HG03442 (cell line): Measurements from ENCODE around the gene MYMX.
"Not testable (repeated sequence)": the region's sequence is repeated elsewhere in the genome, so short reads cannot be mapped to it uniquely, and the experiment has no call there.

Experiments
- ATAC-seq: cut with Tn5 transposase; IDR thresholded peaks from one replicate; pipeline ENCODE4 v1.9.1; 2021; ENCODE audit warnings: mild to moderate bottlenecking, moderate library complexity; ENCODE audit not compliant: unreplicated experiment

The MYMX gene

DNA sequence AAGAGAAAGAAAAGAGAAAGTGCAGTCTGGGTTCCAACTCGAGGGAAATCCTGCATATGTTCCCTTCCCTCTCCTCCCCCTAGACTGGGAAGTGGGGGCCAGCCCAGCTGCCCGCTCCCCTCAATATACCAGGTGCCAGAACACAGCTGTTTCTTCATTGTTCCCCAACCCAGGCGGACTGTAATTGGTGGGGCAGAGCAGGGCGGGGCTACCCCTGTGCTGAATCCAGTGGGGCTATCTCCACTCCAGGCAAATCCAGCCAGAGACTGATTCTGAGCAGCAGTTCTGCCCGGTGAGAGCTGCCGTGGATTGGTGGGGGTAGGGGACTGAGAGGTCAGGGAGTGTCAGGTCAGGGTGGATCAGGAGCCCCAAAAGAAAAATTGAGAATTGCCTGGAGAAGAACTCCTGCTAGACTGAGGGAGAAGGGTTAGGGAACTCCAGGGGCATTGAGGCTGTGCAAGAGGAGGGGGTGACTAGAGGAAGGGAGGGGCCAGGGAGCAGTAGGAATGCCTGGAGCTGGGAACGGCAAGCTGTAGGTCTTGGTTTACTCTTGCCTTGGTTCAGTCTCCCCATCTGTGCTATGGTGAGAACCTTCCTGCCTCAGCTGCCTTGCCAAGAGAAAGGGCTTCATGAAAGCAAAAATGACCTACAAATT lies at the start of gene MYMX:
MYMX (plus strand) TSS at position 250 of the 655 bp plus-strand sequence. CDS start 546 bp downstream, outside the sequence.
- ATAC-seq = no peak

DNA sequence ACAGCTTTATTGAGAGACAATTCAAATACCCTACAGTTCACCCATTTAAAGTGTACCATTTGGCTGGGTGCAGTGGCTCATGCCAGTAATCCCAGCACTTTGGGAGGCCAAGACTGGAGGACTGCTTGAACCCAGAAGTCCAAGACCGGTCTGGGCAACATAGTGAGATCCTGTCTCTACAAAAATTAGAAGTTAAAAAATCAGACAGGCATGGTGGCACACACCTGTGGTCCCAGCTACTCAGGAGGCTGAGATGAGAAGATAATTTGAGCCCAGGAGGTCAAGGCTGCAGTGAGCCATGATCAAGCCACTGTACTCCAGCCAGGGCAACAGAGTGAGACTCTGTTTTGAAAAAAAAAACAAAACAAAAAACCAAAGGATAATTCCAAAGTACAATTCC lies 49.2 kb upstream of the MYMX start:
- no peak for ATAC-seq

DNA sequence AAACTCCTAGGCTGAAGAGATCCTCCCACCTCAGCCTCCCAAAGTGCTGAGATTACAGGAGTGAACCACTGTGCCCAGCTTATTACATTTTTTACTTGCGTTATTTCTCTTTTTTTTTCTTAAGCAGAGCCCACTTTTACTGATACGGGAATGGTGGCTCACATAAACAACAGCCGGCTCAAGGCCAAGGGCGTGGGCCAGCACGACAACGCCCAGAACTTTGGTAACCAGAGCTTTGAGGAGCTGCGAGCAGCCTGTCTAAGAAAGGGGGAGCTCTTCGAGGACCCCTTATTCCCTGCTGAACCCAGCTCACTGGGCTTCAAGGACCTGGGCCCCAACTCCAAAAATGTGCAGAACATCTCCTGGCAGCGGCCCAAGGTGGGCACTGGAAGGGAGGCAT lies 47.6 kb upstream of the MYMX start:
- ATAC-seq = no peak

DNA sequence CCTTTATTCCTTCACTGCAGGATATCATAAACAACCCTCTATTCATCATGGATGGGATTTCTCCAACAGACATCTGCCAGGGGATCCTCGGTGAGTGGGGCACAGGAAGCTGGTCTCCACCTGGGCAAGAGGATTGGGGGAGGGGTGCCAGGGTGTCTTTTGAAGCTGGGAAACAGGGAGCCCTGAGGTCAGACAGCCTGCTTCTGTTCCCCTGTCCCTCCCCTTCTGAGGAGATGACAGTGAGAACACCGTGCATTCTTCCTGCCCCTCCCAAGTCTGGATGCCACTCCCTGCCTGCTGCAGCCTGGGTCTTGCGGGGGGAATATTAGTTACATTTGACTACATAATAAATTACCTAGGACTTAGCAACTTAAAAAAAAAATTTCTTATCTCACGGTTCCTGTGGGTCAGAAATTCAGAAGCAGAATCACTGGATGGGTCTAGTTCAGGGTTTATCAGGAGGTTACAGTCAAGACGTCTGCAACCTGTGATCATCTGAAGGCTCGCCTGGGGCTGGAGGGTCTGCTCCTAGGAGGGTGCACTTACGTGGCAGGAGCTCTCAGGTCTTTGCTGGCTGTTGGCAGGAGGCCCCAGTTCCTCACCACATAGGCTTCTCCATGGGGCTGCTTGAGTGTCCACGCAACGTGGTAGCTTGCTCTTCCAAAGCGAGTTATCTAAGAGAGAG lies 46.7 kb upstream of the MYMX start:
- no peak for ATAC-seq

DNA sequence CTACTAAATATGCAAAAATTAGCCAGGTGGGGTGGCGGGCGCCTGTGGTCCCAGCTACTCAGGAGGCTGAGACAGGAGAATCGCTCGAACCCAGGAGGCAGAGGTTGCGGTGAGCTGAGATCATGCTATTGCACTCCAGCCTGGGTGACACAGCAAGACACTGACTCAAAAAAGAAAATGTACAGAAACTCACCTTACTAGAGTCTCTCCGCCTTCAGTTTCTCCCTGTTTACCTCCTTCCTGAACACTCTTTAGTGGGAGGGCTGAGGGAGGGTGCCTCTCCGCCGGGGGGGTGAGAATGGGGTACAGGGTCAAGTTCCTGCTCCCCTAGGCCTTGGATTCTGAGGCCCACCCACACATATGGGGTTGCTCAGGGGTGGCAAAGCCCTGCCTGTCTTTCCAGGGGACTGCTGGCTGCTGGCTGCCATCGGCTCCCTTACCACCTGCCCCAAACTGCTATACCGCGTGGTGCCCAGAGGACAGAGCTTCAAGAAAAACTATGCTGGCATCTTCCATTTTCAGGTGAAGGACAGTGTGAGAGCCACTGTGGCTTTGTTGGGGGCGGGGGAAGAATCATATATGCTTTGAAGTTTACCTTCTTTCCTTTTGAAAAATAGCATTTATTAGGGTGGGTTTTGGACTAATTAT lies 44.7 kb upstream of the MYMX start:
- no peak for ATAC-seq

DNA sequence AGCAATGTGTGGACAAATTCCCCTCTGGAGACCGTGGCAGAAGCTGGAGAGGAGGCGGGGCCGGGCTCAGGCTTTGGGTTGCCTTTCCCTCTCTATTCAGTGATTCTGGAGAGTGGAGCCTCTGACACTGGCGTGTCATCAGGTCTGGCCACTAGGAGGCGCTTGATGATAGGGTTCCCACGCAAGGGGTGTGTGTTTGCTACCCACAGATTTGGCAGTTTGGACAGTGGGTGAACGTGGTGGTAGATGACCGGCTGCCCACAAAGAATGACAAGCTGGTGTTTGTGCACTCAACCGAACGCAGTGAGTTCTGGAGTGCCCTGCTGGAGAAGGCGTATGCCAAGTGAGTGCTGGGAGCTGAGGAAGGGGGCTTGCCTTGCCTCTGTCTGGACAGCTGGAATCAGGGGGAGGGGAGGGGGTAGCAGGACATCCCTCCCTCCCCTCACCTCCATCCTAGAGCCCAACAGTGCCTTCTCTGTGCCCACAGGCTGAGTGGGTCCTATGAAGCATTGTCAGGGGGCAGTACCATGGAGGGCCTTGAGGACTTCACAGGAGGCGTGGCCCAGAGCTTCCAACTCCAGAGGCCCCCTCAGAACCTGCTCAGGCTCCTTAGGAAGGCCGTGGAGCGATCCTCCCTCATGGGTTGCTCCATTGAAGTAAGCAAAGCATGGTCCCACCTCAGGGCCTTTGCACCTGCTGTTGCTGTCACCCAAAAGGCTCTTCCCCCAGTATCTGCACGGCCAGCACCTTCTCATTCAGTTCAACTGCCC lies 43.8 kb upstream of the MYMX start:
- peak; percentile 62 for ATAC-seq

DNA sequence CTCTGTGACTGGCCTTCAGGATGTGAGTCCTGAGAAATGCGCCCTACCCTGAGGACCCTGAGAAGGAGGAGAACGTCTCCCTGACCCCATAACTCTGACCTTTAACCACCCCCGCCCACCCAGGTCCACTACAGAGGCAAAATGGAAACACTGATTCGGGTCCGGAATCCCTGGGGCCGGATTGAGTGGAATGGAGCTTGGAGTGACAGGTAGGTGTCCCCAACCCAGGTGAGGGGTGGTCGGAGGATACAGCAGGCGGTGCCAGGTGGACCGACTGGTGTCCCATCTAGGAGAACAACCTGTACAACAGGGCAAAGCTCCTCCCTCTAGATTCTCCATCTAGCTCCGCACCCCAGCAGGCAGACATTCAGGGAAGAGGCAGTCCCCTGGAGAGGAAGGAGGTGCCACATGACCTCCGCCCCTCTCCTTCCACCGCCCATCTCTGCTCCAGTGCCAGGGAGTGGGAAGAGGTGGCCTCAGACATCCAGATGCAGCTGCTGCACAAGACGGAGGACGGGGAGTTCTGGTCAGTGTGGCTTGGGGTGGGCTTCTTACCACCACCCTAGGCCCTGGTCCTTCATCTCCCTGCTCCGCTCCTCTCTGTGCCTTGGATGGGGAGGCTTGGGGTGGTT lies 40.5 kb upstream of the MYMX start:
- no peak for ATAC-seq

DNA sequence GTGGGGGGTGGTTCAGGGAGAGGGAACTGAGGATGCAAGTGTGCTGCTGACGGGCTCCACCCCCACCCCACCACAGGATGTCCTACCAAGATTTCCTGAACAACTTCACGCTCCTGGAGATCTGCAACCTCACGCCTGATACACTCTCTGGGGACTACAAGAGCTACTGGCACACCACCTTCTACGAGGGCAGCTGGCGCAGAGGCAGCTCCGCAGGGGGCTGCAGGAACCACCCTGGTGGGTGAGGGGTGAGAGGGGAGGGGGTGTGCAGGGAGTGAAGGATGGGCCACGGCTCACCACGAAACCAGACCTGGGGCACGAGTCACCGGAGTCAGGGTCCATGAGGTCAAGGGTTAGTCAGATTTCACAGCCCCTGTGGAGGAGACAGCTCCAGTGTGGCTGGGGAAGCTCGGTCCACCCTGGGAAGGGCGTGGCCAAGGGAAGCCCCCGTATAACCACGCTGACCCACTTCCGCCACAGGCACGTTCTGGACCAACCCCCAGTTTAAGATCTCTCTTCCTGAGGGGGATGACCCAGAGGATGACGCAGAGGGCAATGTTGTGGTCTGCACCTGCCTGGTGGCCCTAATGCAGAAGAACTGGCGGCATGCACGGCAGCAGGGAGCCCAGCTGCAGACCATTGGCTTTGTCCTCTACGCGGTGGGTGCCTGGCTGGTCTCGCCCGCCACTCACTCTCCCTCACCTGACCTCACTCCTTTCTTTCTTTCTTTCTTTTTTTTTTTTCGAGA lies 39.8 kb upstream of the MYMX start:
- ATAC-seq = no peak

DNA sequence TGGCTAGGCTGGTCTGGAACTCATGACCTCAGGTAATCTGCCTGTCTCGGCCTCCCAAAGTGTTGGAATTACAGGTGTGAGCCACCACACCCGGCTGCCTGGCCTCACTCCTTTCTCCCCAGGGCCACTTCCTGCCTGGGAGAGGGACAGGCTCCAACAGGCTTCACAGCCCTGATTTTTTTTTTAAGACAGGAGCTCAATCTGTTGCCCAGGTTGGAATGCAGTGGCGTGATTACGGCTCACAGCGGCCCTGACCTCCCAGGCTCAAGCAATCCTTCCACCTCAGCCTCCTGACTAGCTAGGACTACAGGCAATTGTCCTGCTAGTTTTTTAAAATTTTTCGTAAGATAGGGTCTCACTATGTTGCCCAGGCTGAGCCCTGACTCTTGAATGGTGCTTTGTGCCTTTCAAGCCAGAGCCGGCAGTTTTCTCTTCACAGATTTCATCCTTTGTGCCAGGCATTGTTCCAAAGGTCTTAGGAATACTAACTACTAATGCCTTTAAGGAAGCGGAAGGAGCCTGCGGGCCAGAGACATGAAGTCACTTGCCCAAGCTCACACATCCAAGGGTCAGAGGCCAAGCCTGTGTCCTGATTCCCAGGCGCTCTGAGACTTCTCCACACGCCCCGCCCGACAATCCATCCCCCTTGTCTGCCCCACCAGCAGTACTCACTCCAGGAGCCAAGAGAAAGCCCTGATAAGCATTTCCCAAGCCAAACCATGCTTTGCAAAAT lies 38.9 kb upstream of the MYMX start:
- ATAC-seq = no peak

DNA sequence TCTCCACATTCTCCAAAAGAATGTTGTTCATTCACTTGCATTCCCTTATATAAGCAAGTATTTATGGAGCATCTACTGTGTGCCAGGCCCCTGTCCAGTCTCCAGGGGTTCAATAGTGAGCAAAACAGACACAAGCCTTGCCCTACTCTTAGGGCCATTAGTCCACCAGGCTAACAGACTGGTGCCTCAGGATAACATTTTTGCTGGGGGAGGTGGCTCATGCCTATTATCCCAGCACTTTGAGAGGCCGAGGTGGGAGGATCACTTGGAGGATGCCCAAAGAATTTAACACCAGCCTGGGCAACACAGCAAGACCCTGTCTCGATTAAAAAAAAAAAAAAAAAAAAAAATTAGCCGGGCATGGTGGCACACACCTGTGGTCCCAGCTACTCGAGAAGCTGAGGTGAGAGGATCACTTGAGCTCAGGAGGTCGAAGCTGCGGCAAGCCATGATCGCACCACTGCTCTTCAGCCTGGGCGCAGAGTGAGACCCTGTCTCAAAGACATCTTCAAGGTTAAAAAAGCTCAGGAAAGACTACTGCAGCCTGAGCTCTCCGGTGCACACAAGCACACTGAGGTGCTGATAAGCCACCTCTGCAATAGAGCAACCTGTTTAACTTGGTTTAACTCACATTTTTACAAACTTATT lies 38.2 kb upstream of the MYMX start:
- no peak for ATAC-seq

DNA sequence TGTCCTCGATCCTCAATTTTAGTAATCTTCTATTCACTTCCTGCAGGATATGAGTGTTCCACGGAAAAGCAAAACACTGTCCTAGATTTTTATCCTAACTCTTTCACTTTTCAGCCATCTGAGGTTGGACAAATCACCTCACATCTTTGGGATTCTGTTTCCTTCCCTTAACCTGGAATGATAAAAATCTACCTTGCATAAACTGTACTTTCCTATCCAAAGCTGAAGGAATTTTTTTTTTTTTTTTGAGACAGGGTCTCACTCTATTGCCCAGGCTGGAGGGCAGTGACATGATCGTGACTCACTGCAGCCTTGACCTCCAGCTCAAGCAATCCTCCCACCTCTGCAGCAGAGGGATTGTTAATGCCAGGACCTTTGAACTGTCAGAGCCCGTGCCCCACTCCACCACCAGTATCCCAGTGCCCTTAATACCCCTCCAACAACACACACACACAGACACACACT lies 37.6 kb upstream of the MYMX start:
- no peak for ATAC-seq

DNA sequence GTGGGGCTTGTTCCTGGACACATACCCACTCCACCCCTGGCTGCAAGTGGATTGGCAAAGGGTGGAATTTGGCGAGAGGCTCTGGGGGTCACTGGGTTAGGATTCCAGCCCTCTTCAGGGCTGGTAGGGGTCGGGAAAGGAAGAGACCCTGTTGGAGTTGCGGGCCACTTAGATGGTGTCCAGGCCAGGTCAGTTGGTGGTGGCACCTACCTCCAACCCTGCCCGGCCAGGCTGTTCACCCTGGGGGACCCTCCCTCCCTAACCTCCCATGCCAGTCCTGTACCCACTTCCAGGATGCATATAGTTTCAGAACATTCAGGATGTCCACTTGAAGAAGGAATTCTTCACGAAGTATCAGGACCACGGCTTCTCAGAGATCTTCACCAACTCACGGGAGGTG lies 37.1 kb upstream of the MYMX start:
- no peak for ATAC-seq

DNA sequence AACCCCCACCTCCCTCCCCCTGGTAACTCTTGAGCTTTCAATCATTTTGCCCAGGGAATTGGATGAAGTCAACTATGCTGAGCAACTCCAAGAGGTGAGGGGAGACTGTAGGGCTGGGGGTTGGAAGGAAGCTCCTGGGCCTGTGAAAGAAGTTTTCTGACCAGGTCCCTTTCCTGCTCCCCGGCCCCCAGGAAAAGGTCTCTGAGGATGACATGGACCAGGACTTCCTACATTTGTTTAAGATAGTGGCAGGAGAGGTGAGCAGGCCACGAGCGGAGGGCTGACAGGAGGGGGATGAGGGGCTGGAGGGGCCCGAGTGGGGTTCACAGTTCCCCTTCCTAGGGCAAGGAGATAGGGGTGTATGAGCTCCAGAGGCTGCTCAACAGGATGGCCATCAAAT lies 36.3 kb upstream of the MYMX start:
- ATAC-seq = no peak

DNA sequence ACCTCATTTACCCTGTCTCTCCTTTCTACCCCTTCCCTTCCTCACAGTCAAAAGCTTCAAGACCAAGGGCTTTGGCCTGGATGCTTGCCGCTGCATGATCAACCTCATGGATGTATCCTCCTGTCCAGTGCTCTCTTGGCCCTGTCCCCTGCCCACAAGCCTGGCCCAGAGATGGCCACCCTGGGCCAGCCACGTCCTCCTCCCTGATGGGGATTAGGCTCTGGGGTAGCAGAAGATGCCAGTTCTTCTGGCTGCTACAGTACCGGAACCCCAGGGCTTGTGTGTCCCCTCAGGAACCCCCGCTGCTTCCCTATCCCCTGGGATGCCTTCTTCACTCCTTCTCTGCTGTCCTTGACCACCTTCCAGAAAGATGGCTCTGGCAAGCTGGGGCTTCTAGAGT lies 35.8 kb upstream of the MYMX start:
- ATAC-seq = no peak

DNA sequence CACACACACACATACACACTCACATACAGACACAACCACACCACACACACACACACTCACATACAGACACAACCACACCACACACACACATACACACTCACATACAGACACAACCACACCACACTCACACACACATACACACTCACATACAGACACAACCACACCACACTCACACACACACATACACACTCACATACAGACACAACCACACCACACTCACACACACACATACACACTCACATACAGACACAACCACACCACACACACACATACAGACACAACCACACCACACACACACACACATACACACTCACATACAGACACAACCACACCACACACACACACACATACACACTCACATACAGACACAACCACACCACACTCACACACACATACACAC lies 34.9 kb upstream of the MYMX start:
- not testable (repeated sequence) for ATAC-seq

DNA sequence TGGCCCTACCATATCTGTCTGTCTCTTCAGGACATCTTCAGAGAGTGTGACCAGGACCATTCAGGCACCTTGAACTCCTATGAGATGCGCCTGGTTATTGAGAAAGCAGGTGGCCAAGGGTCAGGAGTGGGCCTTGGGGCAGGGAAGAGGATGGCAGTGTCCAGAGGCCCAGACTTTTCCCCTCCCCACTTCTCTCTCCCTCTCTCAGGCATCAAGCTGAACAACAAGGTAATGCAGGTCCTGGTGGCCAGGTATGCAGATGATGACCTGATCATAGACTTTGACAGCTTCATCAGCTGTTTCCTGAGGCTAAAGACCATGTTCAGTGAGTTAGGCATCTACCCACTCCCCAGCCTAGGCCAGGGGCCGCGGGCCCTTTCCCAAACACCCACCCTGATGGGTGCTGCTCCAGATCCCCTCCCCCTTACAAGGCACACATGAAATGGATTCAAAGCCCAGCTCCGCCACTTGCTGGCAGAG lies 33.8 kb upstream of the MYMX start:
- ATAC-seq = no peak

DNA sequence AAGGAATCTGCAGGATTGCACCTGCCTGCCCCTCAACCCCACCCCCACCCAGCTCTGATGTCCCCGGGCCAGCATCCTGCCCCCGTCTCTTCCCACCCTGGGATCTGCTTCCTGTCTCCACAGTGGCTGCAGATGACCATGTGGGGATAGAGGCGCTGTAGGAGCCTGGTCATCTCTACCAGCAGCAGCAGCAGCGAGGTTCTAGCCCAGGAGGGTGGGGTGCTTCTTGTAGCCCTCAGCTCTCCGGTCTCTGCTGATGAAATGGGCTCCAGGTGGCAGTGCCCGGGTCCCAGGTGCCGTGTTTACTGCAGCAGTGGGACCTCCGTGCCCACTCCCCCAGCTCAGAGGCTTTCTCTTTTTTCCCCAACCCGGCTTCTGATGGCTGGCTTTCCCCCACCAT lies 32.9 kb upstream of the MYMX start:
- no peak for ATAC-seq

DNA sequence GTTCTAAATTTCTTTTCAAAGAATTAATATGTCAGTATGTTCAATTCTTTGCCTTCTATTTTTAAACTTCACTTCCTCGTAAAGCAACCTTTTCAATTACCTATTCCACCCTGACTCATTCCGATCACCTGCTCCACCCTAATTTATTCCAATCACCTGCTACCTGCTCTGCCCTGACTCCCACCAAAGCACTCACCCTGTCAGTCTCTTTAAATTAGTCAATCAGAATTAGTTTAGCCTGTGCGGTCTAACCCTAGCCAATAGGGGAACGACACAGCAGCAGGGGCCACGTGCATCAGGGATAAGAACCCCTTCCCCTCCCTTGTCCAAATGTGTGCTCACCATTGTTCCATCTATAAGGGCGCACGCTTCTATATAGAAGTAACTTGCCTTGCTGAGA lies 31.4 kb upstream of the MYMX start:
- not testable (repeated sequence) for ATAC-seq
